ENCODE data around the gene KLF5.

DNA sequence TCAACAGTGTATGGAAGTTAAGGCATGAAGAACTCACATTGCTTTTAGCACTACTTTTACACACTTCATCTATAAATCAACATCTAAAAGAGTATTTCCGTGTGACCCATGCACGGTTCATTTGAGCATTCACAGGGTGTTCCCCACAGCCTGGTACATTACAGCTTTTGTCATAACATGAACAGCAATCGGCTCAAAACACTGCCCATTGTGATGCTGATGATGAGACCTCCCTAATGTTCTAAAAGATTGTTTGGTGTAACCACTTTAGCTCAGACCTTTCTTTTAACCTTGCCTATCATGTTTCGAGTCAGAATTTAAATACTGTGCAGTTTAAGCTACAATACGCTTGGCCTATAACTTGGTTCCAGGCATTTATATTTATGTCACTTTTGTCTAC, 4.1 kb upstream of the KLF5 start:
- TF ChIP-seq, protein P1, sequence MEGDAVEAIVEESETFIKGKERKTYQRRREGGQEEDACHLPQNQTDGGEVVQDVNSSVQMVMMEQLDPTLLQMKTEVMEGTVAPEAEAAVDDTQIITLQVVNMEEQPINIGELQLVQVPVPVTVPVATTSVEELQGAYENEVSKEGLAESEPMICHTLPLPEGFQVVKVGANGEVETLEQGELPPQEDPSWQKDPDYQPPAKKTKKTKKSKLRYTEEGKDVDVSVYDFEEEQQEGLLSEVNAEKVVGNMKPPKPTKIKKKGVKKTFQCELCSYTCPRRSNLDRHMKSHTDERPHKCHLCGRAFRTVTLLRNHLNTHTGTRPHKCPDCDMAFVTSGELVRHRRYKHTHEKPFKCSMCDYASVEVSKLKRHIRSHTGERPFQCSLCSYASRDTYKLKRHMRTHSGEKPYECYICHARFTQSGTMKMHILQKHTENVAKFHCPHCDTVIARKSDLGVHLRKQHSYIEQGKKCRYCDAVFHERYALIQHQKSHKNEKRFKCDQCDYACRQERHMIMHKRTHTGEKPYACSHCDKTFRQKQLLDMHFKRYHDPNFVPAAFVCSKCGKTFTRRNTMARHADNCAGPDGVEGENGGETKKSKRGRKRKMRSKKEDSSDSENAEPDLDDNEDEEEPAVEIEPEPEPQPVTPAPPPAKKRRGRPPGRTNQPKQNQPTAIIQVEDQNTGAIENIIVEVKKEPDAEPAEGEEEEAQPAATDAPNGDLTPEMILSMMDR (conservative IDR thresholded peaks at IDR 0.05; ENCODE audit: low read length): no peak
- no peak for TF ChIP-seq EZH2phosphoT487 (IDR thresholded peaks at IDR 0.05; ENCODE audit: borderline replicate concordance, low read depth, low read length)
